ENCODE data around the gene TNIP1.

Gene TNIP1

DNA sequence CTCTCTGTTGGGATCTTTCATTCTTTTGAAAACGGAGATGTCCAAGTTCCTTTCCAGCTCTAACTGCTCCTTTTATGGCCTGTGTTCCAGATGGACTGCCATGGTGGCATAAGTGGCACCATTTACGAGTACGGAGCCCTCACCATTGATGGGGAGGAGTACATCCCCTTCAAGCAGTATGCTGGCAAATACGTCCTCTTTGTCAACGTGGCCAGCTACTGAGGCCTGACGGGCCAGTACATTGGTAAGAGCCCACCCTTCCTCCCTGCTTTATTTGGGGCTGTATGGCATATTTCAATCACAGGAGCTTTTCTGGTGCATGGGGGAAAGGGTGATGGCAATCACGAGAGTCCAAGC is 55.6 kb downstream of the TNIP1 start:
- no peak for DNase-seq (ENCODE audit: low read depth in 2 of 2, low spot score in 1 of 2)

DNA sequence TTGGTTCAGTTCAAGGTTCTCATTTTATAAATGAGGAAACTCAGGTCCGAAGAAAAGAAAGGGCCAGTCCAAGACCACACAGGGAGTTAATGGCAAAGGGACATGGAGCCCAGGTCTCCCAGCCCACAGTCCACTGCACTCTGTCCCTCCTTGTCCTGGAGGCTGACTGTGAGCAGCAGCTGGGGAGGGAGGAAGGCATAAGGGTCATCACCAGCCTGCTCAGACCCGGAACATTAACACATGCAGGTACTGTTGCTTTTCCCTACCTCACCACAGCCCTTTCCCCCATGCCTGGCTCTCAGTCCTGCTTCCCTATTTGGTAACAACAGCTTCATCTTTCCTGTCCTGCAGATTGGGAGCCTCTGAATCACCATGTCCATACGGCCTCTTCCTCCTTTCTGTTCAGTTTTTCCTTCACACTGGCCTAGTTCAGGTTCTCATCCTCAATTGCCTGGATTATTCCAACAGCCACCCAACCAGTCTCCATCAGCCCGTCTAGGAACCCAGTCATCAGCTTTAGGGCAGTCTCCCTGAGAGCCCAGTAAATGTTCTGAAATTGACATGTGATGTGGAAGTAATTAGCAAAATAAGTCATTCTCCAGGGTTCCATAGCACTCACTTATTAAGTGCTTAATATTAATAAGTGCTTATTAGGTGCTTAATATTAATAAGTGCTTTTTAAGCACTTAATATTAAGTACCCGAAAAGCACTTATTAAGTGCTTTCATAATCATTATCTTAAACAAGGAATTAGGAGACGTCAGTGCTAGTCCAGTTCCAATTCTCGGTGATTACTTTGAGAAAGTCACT is 56.2 kb downstream of the TNIP1 start:
- DNase-seq (ENCODE audit: low read depth in 2 of 2, low spot score in 1 of 2), result no peak

DNA sequence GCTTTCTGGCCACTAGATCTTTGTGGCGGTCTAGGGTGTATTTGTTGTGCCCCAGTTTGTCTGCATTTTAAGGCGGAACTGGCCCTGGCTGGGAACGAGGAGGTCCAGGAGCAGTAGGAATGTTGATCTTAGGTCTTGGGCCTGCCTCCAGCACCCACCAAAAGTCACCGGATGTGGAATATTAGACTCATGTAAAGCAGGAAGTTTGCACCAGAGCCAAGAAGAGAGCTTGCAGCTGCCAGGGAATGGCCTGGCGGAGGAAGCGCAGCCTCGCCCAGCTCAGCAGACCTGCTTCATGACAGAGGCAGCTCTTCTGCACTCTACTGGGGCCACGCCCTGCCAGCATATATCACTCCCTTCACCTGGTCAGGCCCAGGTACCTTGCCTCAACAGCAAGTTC is 57.2 kb downstream of the TNIP1 start:
- DNase-seq (ENCODE audit: low read depth in 2 of 2, low spot score in 1 of 2), result no peak

DNA sequence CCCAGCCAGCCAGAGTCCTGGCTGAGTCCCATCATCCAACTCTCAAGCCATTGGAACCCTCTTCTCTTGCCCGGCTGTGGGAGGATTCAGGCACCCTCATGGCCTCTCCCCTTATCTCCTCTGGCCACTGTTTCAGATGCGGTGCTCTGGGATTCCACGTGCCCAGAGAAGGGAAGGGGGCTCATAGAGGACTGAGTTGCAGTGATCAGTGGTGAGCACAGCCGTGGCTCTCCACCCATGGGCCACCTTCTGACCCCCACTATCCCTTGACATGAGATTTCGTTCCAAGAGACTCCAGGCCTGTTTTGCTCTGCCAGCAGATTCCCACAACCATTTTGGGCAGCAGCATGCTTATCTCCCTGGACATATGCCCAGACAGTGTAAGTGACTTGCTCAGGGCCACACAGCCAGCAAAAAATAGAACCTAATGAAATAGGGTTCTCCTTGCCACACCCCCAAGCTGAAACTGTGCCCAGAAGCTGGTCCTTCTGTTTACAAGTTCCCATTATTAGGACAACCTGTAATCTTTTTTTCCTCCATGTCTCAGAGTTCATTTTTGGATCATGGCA is 57.7 kb downstream of the TNIP1 start:
- DNase-seq (ENCODE audit: low read depth in 2 of 2, low spot score in 1 of 2), result no peak

DNA sequence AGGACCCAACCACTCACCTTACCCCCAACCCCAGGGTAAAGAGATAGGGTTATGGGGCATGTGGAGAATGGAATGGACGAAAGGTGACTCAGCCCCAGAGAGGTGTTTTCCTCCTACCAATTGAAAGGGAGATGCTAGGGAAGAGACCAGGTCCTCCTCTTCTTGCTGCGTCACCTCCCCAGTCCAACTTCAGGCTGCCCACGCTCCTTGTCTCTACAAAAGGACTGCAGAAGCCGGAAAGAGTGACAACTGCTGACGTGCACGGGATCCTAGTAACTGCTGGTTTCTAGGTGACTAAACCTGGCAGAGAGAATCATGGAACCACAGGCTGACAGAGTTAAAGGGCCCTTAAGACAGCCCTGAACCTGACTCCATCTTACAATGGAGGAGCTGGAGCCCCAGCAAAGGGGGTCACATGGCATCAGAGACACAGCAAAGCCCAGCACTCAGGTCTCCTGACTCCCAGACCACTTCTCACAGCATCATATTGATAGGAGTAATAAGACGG is 58.3 kb downstream of the TNIP1 start:
- DNase-seq (ENCODE audit: low read depth in 2 of 2, low spot score in 1 of 2), result no peak

DNA sequence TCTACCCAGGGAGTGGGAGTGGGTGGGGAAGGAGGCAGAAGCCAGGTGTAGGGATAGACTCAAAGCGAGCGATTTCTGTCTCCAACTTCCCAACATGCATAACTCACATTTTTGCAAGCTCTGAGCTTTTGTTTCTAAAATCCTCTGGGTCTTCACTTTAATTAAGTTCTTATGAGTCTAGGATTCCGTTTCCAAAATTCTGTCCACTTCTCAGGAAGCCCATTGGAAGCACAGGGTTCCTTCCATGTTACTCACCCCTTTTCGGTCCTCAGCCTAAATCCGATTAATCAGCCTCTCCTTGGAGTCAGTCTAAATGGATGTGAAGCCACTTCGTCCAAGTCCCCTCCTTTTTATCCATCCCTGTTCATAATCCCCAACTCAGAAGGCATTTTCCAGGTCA is 59.1 kb downstream of the TNIP1 start:
- no peak for DNase-seq (ENCODE audit: low read depth in 2 of 2, low spot score in 1 of 2)

DNA sequence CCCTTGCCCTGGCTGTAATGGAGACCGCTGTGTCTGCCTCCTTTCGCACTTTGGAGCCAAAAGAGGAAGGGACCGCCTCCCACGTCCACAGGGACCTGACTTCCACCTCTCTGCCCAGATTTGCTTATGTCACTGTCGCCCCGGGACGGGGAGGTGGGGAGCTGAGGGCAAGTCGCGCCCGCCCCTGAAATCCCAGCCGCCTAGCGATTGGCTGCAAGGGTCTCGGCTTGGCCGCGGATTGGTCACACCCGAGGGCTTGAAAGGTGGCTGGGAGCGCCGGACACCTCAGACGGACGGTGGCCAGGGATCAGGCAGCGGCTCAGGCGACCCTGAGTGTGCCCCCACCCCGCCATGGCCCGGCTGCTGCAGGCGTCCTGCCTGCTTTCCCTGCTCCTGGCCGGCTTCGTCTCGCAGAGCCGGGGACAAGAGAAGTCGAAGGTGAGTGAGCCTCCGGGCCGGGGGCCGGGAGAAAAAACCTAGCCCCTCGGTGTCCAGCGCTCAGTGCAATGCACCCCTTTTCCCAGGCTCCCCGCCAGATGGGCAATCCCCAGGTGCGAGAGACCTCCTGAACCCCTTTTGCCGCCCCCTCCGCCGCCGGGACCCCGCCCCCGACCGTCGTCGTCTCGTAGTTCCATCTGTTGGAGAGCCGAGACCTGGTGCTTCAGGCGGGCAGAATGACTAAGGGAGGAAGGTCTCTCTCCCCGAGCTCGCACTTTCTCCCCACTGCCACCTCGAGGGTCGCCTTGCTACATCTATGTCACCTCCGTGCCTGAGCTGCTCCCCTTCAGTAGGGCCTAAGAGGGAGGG is 60.3 kb downstream of the TNIP1 start, which contains the start of gene GPX3:
Gene GPX3 (plus strand): TSS at position 288 of the 807 bp plus-strand sequence. CDS start 64 bp downstream, at position 352.
- DNase-seq (ENCODE audit: low read depth in 2 of 2, low spot score in 1 of 2), result peak in 1 of 2 donors; percentile 6

DNA sequence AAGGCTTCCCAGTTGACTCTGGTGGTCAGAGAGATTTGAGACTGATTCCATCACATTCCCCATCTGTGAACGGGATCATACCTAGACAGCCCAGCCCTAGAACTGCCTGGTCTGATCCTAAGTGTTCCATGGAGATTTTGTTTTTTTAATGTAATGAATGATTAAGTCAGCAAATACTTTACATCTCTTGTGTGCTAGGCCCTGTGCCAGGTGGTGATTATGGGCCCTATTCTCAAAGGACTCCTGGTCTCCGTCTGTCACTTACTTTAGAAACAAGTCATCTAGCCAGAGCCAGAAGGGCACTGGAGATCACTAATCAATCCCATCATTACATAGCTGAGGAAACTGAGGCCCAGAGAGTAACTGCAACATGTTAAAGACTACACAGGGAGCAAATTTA is 61.5 kb downstream of the TNIP1 start:
- no peak for DNase-seq (ENCODE audit: low read depth in 2 of 2, low spot score in 1 of 2)

DNA sequence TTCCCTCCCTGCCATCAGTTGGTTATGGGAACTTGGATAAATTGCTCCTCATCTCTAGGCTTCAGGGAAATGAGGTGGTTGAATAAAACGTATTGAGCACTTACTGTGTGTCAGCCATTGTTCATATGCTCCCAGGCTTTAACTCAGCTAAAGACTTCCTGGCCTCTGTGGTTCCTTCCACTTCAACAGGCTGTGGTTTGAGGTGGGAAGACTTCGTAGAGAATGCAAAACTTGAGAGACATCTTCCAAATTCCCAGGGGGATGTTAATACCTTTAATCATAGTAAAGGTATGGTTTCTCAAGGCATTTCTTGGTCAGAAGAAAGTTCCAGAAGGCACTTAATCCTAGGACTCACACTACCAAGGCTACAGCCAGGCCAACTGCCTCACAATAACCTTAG is 62.0 kb downstream of the TNIP1 start:
- no peak for DNase-seq (ENCODE audit: low read depth in 2 of 2, low spot score in 1 of 2)

DNA sequence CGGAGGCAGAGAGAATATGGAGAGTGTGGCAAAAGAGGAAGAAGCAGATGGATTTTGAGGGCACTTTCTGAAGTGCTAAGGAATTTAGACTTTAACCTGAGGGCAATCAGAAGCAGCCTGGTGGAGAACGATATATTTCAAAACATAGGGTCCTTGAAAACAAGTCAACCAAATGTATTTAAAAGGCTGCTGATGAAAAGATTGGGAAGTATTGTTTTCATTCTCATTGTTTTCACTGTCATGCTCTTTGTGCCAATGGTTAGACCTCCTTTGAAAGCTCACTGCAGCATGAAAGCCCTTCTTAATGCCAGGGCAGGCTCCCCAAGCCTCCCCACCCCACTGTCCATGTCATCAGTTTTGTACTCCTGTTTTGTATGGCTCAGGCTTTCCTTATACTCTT is 62.9 kb downstream of the TNIP1 start:
- DNase-seq (ENCODE audit: low read depth in 2 of 2, low spot score in 1 of 2), result no peak

DNA sequence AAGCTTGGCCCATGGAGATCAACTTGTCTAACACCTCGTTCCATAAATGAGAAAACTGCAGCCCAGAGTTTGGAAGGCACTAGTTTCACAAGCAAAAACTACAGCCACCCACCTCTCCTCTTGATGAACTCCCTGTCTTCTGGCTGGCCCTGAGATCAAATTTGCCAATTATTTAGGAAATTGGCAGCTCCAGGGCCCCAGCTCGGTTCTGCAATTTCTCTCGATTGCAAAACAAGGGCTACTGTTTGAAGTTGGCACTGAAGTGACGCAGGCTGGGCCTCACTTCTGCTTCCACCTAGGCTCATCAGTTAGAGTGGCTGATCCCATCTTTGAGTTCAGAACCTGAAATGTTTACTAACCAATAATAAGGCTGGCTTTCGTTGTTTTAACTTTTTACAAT is 64.1 kb downstream of the TNIP1 start:
- DNase-seq (ENCODE audit: low read depth in 2 of 2, low spot score in 1 of 2), result no peak

DNA sequence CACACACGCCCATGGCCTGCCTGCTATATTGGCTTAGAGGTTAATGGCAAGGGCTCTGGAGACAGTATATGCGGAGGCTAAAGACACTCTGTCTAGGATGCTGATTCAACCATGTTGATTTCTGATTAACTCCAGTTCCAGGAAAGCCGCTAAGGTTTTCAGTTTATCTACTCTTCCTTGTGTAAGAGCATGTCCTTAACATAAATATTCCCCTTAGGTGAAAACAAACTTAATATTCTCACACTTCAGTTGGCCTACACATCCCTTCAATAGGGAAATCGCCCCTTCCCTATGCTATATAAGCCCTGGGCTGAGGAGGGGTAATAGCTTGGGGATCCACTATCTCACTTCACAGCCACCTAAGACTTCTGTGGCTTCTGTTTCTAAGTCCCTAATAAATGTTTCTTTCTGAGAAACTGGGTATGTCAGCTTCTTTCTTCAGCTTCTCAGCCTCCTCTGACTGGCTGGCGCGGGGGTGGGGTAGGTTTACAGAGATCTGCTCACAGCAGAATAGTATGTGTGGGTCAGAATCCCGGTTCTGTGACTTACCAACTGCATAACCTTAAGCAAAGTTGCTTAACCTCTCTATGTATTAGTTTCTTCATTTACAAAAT is 64.8 kb downstream of the TNIP1 start:
- no peak for DNase-seq (ENCODE audit: low read depth in 2 of 2, low spot score in 1 of 2)

DNA sequence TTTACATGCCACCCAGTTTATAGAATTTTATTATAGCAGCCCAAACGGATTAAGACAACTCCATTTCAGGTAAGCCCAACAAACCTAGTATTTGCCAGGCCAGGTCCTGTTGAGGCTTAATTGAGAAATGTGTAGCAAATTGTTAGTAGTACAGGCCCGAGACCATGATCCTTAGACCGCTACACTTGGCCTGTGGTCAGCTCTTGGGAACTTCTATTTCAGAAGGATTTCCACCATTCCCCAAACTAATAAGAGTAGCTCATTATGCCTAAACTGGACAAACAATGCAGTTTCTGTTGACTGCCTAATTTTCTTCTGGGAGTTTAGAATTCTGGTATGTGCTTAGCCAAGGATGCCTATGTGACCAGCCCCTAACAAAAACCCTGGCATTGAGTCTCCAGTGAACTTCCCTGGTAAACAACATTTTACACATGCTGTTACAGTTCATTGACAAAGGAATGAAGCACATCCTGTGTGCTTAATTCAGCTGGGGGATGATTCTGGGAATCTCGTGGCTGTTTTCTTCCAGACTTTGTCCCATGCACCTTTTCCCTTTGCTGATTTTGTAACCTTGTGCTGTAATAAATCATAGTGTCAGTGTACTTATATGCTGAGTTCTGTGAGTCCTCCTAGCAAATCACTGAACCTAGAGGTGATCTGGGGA is 66.0 kb downstream of the TNIP1 start:
- DNase-seq (ENCODE audit: low read depth in 2 of 2, low spot score in 1 of 2), result no peak

DNA sequence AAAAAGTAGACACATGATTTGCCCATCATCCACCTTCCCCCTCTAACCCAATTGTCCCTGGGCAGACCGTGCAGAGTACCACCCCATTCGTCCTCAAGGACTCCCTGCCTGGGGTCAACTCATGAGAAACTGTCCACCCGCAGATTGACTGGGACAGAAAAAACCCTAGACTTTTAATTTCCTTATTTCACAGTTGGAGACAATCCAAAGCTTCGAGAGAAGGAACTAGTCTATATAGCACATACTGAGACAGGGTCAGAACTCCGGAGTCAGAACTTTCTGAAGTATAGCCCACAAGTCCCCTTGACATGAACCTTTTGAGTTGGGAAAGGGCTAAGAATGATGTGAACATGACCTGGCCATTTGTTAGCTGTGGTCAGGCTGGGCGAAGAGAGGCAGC is 68.0 kb downstream of the TNIP1 start:
- no peak for DNase-seq (ENCODE audit: low read depth in 2 of 2, low spot score in 1 of 2)

DNA sequence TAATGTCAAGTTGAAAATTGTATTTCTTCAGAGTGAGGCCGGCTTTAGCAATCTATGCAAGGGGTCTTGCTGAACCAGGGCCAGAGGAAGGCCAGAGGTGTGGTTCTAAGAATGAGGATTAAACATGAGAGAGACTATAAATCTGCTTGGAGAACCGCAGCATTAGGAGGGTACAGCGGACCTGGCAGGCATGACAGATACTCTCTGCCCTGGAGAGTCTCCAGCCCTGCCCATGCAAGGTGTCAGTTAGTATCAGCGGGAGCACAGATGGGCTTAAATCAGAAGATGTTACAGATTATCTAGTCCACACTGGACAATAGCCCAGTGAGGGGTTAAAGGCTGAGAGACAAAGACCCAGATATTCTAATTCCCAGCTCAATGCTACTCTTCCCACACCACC is 71.9 kb downstream of the TNIP1 start:
- DNase-seq (ENCODE audit: low read depth in 2 of 2, low spot score in 1 of 2), result no peak

DNA sequence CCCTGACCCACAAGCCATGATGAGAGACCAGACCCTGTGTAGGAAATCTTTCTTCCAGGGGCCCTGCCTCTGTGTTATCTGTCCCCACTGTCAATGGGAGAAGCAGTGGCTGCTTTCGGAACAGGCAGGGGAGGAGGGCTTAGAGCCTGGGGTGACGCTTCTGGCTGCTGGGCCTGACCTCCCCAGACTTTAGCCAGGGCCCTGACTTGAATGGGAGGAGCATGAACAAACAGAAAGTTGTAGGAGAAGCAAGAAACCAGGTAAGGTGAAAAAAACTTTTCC is 72.7 kb downstream of the TNIP1 start:
- DNase-seq (ENCODE audit: low read depth in 2 of 2, low spot score in 1 of 2), result no peak

DNA sequence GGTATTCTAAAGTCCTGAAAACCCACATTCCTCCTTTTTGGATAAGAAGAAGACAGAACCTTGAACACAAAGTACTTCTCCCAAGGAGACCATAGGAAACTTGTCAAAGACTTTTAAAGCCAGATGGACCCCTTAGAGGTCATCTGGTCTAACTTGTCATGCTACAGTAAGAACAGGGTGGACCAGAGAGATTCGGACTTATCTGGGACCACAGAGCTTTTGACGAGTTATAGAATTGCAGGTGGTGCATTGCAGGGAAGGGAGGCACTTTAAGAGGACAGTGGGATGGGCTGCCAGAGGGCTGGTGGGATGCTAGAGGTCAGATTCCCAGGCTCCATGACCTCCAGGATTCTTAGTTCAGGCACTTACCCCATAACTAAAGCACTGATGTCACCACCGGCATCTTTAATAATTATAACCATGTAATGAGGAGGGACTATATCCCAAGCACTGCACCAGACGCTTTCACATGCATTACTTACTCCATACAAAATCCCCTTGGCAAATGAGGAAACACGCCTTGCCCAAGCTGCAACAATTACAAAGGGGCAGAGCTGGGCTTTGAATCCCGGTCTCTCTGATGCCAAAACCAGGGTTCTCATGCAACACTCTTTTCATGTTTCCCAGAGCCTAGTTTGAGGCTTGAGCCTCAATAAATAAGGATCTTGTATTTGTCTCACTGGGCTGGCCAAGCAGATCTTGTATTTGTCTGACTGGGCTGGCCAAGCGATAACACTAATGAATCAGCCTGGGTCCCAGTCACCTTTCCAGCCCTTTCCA is 73.2 kb downstream of the TNIP1 start:
- no peak for DNase-seq (ENCODE audit: low read depth in 2 of 2, low spot score in 1 of 2)

DNA sequence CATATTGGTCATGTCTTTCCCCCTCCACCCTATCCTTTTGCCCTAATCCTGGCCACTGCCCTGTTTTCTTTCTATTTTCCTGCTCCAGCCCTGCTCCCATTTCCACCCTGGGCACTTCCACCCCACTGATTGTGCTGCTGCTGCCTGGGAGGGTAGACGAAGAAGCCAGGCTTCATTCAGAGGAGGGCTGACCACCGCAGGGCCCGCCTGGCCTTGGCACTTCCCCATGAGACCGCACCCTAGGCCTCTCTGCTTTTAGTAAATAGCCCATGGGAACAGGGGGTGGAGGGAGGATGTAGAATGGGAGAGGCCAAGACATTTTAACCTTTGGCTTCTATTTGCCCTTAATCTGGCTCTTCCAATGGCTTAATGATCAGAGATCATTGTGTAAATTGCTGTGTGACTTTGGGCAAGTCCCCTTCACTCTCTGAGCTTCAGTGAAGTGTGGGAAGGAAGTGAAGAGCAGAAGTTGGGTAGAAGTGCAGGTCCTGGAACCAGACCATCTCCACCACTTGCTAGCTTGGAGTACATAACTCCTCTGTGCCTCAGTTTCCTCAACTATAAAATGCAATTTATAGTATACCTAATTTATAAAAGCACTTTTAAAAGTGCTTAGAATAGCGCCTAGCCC is 74.0 kb downstream of the TNIP1 start:
- no peak for DNase-seq (ENCODE audit: low read depth in 2 of 2, low spot score in 1 of 2)

DNA sequence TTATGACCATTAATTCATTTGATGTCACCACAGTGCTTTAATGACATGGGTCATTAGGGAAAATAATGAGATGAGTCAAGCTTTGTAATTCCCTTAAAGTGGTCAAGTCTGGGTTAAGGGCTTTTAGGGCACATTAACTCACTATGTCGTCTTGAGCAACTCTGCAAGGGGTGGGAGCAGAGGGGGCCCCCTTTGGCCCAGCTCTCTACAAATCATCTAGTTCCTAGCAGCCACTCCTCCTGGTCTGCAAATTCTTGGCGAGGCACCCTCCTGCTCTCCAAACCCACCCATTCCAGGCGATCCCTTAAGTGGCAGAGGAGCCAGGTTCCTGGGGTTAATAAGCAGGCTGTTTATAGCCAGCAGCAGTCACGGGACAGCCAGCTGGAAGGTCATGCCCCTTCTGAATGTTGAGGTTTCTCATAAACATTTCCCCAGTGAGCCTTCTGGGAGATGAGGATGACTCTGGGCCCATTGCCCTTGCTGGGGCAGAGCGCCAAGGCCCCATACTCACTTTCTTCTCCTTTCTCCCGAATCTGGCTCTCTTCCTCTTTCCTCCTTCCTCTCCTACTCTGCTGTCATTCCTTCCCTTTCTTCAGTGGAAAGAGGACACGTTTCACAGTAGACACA is 74.8 kb downstream of the TNIP1 start:
- DNase-seq (ENCODE audit: low read depth in 2 of 2, low spot score in 1 of 2), result no peak

All from stimulated activated CD8-positive, alpha-beta memory T cell treated with anti-CD3 and anti-CD28 coated beads, Interleukin-4, amount 100 ng/mL, for 4 hours (primary cell).